GM21423 (cell line): ENCODE data around the gene ANKS1B.
"Not testable (repeated sequence)": the region's sequence is repeated elsewhere in the genome, so short reads cannot be mapped to it uniquely, and the experiment has no call there.

Source experiments
- ATAC-seq: cut with Tn5 transposase; IDR thresholded peaks from one replicate; pipeline ENCODE4 v1.9.1; 2021; ENCODE audit warnings: mild to moderate bottlenecking, moderate library complexity; ENCODE audit not compliant: unreplicated experiment

Gene ANKS1B

DNA sequence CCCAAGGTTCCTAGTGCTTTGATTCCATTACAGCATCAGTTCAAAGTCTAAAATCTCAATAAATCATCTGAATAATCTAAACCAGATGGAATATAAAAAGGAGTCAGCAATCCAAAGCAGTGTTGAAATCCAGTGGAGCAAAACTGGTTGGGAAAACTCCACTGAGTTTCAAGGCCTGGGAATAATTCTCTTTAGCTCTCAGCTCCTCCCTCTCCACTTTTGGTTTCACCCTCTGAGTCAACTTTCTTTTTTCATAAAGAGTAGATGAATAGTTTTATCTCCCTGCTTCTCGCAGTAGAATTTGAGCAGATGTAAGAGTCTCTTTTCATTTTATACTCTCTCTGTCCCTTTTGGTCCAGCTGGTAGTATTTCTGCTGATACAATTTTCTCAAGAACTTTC is 1001.1 kb downstream of the ANKS1B start:
- ATAC-seq, result no peak

DNA sequence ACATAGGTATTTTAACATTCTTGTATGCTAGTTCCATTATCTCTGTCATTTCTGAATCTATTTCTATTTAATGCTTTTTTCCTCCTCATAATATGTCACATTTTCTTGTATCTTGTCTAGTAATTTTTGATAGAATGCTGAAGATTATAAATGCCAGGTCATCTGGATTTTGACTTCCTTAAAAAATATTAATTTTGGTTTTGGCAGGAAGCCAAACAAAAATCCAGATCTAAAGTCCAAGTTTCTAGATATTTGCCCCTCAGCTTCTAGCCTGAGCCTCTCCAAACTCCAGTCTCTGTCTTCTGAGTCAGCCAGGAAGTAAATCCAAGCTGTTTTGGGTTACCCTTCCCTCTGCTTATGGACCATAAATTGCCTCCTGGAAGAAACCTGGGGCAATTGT is 1004.2 kb downstream of the ANKS1B start:
- no peak for ATAC-seq

DNA sequence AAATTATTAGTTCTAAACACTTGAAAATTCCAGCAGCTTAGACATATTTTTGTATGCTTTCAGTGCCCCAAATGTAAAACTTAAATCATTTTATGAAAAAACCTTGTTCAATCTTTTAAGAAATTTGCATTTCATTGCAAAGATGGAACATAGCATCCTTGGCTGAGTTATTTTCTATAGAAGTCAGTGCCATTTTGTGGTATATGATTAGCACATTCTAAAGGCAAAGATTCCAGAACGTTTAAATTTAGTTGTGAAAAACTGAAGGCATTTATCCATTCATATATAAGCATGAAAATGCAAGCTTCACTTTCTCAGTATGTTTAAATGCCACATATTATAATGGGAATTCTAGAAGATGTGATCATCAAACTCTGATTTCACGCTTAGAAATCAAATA is 1007.5 kb downstream of the ANKS1B start:
- ATAC-seq, result no peak

DNA sequence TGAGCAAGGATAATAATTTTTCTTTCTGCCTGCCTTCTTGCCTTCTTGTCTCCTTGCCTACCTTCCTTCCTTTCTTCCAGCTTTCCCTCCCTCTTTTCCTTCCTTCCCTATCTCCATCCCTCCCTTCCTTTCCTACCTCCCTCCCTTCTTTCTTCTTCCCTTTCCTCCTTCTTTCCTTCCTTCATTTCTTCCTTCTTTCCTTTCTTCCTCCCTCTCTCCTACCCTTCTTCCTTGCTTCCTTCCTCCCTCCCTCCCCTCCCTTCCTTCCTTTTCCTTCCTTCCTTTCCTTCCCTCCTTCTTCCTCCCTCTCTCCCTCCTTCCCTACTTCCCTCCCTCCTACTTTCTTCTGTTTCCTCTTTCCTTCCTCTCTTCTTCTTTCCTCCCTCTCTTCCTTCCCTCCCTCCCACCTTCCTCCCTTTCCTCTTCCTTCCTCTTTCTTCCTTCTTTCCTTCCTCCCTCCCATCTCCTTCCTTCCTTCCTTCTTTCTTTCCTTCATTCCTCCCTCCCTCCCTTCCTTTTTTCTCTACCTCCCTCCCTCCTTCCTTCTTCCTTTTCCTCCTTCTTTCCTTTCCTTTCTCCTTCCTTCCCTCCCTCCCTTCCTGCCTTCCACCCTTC is 1009.9 kb downstream of the ANKS1B start:
- no peak for ATAC-seq

DNA sequence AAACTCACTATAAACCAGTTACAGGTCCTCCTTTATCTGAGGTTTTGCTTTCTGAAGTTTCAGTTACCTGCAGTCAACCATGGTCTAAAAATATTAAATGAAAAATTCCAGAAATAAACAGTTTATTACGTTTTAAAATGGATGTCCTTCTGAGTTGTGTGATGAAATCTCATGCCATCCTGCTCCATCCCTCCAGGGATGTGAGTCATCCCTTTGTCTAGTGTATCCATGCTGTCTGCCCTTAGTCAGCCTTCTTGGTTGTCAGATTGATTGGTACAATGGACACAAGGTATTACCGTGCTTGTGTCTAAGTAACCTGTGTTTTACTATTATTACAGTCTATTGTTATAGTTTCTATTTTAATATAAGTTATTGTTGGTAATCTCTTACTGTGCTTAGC is 1011.3 kb downstream of the ANKS1B start:
- no peak for ATAC-seq

DNA sequence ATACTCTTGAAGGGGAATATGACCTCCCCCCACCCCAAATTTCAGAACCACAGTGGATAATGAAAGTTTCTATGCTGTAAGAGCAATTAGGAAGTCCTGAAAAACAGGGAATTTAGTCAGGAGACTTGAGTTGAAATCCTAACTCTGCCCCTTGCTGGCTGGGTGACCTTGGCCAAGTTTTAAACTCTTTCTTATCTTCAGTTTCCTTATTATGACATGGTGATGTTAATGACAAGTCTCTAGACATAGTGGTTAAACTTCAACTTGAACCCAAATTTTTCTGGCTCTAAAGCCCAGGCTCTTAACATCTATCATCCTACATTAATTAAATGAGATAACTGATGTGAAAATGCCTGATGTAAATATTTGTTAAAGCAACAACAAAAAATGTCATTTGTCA is 1013.8 kb downstream of the ANKS1B start:
- no peak for ATAC-seq

DNA sequence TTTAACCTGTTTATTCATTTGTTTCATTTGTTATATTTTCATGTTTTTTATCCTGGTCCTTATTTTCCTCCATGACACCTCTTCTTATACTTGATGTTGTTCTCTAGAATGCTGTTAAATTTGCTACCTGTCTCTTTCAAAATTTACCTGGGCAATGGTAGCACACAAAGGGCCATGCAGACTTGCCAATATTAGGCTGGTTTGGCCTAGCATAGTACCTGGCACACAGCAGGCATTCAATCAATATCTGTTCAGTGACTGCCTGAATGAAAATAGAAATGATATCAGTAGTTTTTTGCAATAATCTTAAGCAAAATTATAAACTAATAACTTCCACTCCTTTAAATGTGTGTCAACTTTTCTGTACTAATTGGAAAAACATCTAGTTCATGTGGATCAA is 1014.5 kb downstream of the ANKS1B start:
- no peak for ATAC-seq

DNA sequence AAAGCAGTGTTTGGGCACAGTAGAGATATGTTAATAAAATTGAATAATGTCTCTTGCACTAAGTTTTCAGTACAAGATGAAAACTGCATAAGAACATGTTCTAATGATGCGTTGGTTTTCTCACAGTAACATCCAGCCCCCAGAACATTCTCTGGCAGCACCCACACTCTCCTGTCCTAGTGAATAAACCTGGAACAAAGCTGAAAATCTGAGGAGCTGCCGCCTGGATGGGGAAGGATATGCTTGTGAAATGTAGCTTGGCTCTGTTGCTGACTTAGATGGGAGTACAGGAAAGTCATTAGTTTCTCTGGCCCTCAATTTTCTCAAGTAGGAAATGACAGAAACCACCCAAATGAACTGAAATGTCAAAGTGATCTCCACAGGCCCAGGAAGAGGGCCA is 1015.8 kb downstream of the ANKS1B start:
- no peak for ATAC-seq

DNA sequence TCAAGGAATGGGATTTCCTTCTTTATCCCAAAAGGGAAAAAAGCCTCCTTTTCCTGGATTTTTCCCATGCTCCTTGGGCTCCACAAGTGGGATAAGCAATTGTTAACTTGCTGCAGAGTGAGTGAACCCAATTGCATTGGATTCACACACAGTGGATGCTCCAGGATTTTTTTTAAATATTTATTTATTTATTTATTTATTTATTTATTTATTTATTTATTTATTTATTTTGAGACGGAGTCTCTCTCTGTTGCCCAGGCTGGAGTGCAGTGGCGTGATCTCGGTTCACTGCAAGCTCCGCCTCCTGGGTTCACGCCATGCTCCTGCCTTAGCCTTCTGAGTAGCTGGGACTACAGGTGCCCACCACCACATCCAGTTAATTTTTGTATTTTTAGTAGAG is 1027.6 kb downstream of the ANKS1B start:
- ATAC-seq, result not testable (repeated sequence)

DNA sequence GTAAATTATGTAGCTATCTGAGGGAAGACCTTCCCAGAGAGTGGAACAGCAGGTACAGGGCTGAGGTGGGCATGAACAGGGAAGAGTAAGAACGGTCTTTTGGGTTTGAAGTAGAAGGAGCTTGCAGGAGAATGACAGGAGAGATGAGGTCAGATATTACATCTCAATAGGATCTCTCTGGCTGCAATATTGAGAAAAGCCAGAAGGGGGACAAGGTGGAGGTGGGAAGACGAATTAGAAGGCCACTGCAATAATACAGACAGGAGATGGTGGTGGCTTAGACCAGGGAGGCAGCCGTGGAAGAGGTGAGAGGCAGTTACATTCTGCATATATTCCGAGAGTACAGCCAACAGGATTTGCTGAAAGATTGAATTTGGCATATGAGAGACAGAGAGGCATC is 1029.5 kb downstream of the ANKS1B start:
- ATAC-seq, result peak; percentile 88

DNA sequence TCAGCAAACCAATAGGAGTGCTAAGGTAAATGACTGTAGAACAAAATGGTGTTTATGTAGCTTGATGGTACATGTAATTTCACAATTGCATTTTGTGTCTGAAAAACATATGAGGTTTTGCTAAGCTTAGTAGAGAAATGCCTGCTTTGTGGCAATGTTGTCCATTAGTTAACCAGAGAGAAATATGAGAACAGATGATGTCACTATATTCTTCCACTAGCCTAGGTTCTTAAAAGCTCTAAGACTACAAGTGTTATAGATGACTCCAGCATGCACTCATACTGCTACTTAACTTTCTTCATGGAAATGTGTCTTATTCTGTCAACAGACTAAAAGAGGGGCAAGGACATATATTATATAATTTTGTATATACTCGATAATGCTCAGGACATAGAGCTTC is 1030.2 kb downstream of the ANKS1B start:
- ATAC-seq, result no peak

DNA sequence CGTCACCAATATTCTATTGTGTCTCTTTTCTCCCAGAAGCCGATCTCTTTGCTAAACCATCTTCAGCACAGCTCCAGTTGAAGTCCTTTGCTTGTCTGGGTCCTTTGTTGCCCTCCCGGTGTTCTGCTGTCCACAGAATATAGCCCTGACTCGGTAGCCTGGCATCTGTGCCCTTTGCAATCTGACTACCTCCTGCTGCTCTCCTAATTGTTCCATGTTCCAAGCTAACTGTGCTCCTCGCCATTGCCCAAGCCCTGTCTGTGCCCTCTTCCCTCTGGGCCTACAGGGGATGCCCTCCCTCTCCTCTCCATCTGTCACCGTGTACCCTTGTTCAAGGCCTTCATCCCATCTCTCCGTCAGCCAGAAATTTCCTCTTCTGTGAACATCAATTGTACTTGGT is 1033.3 kb downstream of the ANKS1B start:
- ATAC-seq, result no peak

DNA sequence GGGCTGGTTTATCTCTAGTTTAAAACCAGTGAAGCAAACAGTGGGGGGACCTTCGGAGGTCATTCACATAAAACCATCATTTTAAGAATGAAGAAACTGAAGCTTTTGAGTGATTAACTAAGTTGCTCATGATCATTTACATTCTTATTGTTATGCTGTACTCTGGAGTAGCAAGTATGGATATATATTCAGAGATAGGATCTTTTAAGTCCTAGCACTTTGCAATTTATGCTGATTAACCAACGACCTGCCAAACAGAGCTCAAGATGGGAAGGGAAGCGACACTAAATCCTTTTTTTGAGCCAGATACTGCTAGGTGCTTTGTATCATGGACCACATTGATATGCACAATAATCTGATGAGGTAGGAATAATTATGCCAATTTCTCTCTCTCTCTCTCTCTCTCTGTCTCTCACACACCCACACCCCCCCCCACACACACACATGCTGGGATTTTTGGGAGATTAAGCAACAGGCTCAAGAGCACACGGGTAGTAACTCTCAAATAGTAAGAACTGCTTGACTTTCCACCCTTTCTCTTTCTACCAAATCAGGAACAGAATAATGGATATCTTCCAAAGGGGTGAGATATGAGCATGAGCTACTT is 1036.3 kb downstream of the ANKS1B start:
- no peak for ATAC-seq

DNA sequence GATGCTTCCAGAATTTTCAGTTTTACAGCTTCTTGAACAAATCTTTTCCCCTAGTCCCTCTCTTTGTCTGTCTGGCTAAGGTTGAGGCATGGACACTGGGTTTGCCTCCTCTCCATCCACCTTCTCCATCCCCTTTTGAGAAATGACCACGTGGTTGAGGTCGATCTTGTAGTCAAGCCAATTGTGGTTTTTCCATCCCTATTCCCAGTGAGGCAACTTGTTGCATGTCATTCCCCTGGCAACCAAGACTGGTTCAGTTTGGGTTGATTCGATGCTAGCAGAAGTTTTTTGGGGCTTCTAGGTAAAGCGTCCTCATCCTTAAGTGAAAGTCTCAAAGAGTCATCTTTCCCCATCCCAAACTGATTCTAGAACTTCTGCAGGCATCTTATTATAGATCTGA is 1038.9 kb downstream of the ANKS1B start:
- no peak for ATAC-seq

DNA sequence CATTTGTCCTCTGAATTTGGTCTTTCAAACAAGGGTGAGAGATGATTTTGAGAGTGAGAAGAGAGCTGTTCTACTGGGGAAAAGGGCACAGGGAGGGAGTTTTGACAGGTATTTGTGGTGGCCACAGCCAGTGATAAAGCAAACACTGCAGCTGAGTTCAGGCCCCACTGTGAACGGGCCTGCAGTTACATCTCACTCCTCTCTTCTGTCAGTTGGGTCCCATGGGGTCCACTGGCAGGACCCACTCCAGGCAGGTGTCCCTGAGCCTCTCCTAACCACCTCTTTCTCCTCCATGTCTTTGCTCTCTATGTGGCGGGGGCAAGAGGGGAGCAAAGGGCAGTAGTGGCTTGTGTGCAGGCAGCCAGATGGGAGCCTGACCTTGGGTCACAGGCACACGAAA is 1044.8 kb downstream of the ANKS1B start:
- ATAC-seq, result no peak

DNA sequence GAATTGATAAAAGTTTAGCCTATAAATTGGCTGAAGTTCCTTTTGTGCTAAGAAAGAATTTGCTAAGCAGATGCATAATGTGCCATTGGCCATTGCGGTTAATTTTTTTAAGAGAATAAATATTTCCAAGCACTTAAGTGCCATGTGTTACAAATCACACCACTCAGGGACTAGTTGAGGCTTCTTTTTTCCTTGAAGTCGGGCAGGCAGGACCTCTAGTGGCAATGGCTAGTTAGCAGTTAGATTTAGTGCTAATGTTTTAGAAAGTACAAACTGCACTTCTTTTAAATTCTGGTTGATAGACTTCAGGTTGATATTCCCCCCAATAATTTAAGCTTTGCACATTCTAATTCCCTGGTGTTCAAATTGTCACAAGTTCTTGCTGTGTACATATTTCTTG is 1045.4 kb downstream of the ANKS1B start:
- ATAC-seq, result no peak

DNA sequence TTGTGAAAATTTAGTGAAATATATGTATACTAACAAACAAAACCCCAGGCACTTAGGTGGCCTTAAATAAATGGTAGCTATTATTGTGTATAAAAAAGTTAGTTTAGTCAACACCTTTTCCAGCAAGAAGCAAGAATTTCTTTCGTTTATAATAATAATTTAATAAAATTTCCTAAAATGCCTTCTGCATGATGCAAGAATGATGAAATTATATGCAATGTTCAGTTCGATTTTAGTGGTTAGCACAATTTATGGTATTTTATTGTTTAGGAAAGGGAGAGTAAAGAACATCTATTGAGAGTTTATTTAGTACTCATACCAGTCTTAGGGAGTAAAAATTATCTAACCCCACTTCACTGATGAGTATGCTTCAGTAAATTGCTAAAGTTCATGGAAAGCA is 1048.9 kb downstream of the ANKS1B start:
- ATAC-seq, result no peak

DNA sequence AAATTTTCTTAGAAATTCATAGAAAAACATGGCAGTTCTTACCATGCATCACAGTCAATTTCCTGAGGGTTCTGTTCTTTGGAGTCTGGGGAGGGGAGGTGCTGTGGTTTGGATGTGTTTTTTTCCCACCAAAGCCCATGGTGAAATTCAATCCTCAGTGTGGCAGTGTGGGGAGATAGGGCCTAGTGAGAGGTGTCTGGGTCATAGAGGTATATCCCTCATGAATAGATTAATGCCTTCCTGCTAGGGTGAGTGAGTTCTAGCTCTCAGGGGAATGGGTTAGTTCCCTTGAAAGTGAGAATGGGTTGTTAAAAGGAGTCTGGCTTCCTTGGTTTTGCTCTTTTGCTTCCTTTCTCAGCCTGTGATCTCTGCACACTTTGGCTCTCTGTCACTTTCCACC is 1061.9 kb downstream of the ANKS1B start:
- no peak for ATAC-seq

DNA sequence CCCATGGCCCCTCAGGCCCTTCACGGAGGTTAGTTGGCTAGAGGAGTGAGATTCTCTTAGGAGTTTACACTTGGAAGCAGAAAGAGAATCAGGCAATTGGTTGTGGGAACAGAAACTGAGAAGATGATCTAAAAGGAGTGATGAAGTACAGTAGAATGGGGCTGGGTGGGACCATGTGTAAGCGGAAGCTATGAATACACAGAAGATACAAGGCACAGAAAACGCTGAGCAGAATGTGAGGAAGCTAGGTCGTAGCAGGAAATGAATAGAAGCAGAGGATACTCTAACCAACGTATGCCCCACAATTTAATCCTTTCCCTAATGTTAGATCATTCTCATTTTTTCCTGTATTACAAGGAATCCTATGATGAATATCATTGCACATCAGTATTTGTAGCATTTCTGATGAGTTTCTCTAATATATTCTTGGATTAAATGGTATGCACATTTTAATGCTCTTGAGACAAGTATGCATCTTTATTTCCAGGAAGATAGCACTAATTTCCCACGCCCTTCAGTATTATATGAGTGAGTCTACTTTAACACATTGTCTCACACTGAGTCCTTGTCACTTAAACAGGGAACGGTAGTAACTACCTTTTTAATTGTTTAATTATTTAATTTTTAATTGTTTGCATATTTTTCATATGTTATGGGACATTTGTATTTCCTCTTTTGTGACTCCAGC is 1066.4 kb downstream of the ANKS1B start:
- no peak for ATAC-seq

DNA sequence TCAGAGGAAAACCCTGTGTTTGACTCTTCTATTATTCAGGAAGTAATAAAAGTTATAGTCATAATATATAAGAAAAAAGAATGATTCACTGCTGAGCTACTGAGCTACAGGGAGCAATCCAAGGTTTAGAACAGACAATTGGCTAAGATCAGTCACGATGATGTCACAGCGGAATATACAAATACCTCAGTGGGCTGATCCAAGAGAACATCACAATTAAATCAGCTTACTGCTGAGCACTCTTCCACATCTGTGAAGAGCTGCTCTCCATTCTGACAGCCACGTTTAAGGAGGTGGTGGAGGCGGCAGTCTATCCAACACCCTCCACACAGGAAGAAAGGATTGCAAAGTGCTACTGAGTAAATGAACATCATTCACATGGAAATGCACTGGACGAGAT is 1068.6 kb downstream of the ANKS1B start:
- no peak for ATAC-seq

DNA sequence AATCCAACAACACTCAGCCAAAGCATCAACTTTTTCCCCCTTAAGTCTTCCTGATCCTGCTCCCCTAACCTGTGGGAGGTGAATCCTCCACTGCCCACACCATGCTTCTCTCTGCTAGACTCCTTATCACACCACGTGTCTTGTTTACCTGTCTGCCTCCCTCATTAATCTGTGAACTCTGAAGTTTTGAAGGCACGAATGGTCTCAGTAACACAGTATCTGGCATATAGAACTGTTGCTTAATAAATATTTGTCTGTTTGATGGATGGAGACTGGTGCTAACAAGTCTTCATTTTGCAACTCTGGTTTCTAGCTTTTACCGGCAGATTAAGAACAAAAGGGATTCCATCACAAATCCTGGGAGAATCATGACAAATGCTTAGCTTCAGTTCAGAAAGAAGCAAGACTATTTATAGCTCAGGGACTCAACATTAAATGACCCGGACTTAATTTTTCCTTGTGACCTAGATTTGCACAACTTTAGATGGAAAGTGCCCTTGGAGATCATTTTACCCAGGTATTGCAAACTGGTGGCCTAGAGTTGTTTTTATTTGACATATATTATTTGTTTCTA is 1072.2 kb downstream of the ANKS1B start:
- ATAC-seq, result no peak

DNA sequence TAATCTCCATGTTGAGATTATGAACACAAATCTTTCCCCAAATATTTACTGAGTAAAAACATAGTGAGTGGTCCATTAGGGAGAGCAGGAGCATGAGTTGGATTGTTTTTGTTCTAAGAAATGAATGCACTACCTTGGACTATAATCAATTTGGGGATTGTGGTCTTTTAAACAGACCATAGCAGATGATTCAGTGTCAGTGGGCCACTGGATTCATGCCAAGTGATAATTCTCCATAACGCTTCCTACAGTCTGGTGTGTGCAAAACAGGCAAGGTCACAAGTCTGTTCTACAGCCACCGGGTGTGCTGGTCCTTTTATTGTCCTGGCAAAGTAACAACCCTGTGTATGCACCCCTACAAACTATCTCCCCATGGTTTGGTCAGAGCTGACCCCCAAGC is 1073.3 kb downstream of the ANKS1B start:
- no peak for ATAC-seq
